Activated T-cell treated with anti-CD3 and anti-CD28 coated beads for 4 hours (primary cell): ENCODE results near the gene TBCD.

Experiments
- DNase-seq: peaks from one replicate; pipeline ENCODE4 v3.0.0-alpha.2; 2020

The TBCD gene

DNA sequence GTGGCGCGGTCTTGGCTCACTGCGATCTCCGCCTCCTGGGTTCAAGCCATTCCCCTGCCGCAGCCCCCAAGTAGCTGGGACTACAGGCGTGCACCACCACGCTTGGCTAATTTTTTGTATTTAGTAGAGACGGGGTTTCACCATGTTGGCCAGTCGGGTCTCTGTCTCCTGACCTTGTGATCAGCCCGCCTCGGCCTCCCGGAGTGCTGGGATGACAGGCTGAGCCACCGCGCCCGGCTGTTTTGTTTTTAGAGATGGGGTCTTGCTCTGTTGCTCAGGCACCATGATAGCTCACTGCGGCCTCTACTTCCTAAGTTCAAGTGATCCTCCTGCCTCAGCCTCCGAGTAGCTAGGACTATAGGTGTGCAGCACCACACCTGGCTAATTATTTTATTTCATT is 60.7 kb downstream of the TBCD start:
- no peak for DNase-seq

DNA sequence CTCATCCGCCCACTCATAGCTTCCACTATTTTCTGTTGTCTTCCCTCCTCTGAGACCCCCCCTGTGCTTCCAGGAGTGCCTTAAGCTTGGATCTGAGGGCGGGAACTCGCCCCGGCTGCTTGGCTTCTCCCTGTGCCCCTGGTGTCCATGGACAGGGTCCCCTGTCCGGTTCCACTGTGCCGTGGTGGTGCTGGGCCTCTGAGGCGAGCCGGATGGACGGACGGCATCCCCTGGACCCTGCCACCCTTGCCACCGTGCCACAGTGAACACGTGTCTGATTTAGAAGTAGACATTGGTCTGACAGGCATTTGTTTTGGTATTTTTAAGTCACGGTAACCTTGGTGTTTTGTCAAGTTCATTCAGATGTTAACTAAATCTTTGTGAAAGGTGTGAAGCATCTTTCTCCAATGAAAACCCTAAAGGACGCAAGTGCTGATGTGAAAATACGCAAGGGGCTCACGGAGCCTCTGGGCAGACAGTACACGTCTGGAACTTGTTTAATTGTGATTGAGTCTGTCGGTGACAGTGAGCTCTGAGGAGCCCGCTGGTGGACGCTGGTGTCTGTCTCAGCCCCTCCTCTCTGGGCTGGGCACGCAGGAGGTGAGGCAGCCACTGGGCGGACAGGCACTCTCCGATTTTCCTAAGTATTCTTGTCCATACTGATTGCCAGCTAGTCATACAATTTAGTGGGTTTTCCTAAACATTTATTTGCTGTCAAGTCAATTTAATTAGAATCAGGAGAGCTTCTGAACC is 61.6 kb downstream of the TBCD start:
- no peak for DNase-seq

DNA sequence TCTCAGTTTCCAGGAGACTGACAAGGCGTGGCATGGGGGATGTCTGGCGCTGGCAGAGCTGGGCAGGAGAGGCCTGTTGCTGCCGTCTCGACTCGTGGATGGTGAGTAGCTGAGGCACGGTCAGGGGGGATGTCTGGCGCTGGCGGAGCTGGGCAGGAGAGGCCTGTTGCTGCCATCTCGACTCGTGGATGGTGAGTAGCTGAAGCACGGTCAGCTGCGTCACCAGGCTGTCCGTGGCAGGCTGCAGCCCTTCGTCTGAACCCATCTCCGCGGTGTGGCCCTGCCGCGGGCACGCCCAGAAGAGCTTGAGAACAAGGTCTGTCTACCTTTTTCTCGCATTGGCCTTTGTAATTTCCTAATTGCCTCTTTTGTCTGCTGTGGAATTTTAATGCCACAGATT is 63.0 kb downstream of the TBCD start:
- no peak for DNase-seq

DNA sequence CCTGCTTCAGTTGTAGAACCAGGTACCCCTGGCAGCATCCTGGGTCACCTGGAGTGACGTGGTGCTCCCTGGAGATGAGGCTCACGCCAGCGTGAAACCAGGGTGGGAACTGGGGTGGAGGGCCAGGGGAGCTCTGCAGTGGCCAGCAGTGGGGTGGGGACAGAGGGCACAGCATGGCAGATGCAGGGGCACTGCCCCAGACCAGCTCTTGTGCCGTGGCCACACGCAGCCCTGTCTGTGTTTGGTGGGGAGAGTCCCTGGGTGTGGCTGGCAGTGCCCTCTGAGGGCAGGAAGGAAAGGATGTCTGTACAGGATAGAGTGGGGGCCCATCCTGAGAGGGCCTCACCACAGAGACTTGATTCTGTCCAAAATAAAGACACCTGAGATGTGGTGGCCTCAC is 63.5 kb downstream of the TBCD start:
- DNase-seq = no peak

DNA sequence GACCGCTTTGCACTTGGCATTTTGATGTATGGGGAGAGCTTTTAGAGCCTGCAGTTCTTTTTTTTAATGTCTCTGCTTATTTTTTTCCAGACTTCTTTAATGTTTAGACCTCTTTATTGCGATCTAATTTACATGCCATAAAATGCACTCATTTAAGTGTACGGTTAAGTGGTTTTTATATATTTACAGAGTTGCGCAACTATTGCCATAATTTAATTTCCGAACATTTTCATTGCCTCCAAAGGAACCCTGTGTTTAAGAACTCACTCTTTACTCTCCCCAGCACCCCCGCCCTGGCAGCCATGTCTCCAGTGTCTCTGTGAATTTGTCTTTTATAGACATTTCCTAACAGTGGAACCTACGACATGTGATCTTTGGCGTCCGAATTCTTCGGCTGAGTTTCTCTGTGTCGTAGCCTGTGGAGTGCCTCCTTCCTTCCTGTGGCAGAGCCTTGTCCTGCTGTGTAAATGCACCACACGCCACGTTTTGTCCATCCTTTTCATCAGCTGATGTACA is 64.0 kb downstream of the TBCD start:
- DNase-seq = no peak

DNA sequence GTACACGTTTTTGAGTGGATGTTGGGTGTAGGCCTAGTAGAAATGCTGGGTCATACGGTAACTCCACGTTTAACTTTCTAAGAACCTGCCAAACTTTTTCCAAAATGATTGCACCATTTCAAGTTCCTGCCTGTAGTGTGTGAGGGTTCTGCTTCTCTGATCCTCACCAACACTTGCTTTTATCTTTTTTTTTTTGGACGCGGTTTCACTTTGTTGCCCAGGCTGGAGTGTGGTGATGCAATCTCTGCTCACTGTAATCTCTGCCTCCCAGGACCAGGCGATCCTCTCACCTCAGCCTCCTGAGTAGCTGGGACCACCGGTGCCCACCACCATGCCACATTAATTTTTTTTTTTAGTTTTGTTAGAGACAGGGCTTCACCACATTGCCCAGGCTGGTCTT is 64.5 kb downstream of the TBCD start:
- no peak for DNase-seq

DNA sequence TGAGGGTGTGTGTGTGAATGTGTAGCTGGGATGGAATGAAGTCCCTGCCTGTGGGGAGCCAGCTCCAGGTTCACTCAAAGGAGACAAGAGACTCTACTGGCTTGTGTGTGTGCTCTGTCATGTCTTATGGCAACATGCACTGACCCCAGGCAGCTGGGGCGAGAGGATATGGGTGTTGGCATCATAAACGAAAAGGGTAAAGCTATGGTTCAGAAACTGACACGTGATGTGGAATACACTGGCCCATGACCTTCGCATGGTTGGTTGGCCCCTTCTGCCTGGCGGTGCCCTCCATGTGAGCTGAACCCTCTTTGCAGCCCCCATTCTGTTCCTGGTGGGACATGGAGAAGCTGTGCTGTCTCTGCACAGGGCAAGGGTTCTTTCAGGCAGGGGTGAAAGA is 66.1 kb downstream of the TBCD start:
- no peak for DNase-seq

DNA sequence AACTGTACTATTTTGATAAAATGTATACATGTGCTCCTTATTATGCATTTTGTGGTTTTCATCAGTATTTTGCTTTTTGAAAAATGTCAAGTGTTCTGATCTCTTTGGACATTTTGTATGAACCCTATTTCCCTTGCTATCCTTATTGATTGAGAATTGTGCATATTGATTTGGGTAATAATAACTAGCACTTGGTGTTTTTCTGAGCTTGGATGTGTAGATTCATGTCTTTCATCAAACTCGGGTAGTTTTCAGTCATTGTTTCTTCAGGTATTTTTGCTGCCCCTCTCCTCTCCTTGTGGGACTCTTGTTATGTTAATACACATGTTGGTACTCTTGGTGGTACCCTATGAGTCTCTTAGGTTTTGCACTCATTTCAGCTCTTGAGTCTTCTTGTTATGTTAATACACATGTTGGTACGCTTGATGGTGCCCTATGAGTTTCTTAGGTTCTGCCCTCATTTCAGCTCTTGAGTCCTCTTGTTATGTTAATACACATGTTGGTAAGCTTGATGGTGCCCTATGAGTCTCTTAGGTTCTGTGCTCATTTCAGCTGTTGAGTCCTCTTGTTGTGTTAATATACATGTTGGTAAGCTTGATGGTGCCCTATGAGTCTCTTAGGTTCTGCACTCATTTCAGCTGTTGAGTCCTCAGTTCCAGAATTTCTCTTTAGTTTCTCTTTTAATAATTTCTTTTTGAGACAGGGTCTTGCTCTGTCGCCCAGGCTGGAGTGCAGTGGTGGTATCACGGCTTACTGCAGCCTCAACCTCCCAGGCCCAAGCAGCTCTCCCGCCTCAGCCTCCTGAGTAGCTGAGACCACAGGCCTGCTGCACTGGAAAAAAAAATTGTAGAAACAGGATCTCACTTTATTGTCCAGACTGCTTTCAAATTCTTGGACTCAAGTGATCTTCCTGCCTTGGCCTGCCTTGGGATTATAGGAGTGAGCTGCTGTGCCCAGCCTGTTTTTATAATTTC is 68.7 kb downstream of the TBCD start:
- DNase-seq = no peak

DNA sequence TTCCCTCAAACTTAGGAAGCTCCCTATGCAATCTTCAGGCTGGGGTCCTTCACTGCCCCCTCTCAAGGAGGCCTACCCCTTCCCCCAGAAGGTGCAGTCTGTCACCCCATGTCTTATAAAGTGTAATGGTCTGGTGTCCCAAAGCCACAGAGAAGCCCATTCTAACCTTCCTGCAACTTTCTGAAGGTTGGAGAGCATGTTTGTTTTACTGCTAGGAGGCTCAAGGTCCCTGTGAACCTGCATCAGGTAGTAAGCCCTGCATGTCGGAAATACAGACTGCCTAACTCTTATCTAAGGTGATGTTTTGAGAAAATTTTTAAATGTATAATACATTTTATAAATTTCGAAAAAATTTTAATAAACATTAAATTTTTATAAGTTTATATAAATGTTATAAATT is 69.7 kb downstream of the TBCD start:
- no peak for DNase-seq

DNA sequence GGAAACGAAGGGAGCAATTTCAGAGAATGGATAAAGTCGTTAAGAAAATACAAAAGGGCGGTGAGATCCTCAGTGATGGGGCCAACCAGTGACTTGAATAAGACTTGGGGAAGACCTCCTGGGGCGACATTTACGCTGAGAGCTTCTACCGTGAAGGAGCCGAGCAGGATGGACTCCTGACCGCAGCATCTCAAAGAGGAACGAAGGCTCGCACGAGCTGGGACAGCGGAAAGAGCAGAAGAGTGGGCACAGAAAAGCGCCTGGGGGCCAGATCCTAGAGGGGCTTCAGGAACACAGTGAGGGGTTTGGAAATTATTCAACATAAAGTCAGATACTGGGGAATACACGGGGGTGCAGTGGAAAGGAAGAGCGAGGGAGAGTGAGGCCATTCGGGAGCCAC is 70.4 kb downstream of the TBCD start:
- DNase-seq = no peak

DNA sequence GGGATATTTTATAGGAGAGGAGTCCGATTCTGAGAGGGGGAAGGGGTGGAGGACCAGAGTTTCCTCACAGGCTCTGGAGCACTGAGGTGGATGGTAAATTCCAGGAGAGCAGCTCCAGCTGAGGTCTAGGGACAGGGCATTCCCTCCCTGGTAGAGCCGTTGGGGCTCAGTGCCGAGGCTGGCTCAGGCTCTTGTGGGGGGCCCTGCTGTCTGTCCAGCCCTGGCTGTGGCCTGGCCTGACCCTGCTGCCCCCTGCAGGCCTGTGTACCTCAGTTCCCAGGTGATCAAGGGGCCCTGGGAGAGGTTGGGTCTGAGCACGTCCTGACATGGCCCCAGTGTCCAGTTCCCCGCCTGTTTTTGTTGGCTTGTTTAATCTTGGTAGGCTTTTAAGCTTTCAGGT is 71.1 kb downstream of the TBCD start:
- no peak for DNase-seq

DNA sequence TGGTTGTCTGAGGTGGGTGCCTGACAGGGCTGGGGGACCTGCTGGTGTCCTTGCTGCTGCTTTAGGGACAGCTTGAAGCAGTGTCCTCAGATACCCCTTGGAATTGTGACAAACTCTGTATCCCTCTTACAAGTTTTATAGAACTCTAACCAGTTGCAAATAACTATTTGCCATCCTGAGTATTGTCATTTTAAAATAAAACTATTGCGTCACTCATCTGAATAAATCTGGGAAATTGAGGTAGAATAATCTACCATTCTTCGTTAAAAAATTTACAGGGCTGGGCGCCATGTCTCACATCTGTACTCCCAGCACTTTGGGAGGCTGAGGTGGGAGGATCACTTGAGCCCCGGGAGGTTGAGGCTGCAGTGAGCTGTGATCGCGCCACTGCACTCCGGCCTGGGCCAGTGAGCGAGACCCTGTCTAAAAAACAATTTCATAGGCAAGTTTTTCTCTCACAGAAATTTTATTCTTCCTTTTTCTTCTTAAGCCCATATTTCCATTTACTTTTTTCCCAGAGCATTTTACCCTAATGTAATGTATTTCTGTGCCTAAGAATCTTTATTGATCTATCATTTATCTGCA is 73.8 kb downstream of the TBCD start:
- no peak for DNase-seq

DNA sequence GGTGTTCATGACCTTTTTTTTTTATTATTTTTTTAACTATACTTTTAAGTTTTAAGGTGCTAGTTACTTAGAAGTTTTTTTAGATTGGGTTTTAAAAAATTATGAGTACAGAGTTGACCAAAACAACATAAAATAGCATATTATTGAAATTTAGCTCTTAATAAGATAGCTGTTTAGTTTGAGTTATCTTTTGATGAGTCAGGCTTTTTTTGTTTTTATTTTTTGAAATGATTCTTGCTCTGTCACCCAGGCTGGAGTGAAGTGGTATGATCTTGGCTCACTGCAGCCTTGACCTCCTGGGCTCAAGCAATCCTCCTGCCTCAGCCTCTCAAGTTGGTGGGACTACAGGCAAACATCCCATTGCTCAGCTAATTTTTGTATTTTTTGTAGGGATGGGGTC is 74.3 kb downstream of the TBCD start:
- DNase-seq = no peak

DNA sequence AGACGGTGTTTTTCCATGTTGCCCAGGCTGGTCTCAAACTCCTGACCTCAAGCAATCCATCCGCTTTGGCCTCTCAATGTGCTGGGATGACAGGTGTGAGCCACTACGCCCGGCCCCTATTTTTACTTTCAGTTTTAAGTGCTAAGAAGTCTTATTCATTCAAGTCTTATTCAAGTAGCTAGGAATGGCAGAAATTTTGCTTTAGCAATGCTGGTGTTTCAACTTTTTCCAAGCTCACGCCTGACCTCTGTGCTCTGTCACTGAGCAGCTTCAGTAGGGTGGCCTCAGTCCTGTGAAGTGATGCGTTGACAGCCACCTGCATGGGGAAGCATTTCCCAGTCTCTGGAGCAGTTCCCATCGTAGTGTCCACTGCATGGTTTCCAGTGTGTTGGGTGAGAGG is 75.1 kb downstream of the TBCD start:
- no peak for DNase-seq

DNA sequence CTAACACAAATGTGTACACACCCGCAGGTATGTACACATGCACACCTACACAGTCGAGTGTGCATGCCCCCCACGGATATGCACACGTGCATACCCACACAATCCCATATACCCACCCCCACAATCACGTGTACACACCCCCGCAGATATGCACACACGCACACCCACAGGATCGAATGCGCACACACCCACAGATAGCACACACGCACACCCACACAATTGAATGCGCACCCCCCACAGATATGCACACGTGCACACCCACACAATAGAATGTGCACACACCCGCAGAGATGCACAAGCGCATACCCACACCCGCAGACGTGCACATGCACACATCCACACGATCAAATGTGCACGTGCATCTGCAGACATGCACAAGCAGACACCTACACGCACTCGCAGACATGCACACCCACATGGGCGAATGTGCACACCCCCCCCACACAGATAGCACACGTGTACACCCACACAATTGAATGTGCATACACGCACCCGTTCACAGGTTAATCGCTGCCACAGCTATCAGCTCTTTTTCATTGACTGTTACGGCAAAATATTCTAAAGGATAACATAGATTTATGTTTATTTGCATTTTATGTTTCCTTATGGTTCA is 77.1 kb downstream of the TBCD start:
- DNase-seq = no peak

DNA sequence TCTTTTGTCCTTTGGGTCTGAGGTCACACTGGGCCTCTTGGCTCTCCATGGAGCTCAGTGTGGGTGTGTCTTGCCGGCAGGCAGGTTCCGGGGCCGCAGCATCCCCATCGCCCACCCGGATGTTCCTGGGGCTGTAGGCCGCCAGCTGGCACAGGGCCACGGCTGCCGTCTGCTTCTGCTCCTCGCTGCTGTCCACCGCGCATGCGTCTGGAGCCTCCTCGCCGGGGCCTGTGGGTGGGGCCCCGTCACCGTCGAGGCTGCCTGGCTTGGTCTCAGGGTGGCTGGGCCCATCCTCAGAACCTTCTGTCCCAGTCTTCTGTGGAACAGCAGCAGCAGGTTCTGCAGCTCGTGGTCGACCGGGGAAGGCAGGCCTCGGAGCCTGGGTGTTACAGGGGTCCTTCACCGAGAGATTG is 78.4 kb downstream of the TBCD start:
- DNase-seq = no peak

DNA sequence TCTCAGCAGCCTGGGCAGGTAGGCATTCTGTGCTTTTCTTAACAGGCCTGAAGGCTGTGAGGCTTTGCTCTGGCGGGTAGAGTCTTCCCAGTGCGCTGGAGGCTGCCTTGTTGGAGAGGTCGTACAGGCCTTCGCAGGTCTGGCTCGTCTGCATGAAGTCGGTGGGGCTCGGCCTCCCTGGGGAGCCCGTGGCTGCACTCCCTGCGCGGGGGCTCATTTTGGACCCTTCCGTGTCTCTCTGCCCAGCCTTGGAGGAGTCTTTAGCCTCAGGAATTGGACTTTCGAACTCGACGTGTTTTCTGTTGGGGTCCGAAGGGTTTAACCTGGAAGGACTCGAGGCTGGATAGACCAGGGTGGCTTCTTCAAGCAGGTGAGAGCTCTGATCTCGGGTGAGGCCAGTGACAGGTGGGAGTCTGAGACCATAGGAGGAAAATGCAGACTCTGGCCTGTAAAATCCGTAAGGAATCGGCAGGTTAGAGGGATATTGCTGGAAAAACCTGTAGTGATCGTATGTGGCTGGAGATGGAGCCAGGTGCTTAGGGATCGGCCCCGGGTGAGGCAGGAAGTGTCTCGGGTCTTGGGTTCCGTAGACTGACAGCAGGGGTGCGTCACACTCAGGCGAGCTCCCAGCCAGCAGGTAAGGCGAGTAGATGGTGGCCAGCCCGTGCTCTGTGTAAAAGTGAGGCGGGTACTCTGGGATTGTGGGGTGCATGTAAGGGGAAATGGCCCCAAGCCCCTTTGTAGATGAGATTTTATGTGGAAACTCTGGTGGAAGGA is 79.4 kb downstream of the TBCD start:
- no peak for DNase-seq

DNA sequence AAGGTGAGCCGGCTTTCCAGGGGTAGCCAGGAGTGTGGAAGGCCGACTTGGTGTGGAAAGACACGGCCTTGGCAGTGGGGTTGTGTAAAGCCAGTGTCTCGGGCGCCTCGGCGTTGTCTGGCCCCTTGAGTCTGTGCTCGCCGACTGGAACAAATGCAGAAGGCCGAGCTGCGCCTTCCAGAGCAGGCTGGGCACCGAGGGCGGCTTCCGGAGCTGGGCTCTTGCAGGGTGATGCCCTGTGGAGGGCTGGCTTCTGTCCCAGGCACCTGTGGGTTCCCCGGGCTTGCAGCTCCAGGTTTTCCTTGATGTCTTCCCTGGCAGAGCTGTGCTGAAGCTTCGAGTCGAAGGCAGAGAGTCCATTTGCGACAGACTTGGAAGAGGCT is 79.9 kb downstream of the TBCD start:
- no peak for DNase-seq

DNA sequence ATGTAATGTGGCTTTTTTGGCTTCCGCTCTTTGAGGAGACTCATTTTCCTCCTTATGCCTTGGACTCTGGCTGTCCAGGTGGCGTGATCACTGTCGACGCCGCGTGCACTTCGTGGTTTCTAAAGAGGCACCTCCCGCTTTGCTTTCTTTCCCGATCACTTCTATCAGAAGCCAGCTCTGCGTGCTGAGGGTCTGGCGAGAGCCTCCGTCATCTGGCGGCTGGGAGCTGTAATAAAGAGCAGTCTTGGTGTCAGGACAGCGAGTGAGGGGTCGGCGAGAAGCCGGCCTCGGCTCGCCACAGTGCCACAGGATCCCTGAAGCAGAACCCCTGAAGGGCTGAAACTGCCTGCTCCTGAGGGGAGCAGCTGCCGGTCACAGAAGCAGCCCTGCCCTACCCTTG is 80.5 kb downstream of the TBCD start:
- DNase-seq = no peak

DNA sequence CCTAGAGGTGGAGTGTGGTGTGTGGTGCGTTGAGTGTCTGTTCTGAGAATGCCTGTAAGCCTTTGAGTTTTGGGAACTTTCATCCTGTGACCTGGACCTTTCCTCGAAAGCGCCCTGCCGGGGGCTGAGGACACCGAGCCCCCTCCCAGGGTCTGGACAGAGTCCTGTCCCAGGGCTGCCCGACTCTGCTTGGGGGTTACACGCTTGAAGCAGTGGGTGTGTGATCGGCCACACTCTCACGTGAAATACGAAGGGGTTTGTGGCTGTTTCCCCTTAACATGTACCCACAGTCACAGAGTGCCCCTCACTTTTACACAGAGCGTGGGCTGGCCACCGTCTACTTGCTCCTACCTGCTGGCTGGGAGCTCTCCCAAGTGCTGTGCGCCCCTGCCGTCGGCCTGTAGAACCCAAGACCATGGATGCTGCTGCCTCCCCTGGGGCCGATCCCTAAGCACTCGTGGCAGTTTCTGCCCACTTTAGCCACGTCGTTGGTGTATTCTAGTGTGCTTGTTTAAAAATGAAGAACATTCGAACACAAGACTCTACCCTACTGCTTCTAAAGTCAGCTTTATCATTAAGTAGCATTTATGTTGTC is 81.1 kb downstream of the TBCD start:
- DNase-seq = no peak

DNA sequence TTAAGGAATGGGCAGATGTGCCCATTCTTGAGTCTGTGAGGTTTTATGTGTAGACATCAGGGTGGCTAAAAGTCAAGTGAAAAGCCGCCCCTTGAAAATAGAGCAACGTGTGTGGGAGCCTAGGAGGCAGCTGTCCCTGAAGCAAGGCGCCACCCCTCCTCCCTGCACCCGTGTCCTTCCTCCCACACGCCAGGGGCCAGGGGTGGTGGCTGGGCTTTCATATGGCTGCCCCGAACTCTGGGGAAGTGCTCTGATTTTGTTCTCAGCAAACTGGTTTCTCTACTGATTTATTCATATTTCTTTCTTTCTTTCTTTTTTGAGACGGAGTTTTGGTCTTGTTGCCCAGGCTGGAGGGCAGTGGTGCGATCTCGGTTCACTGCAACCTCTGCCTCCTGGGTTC is 83.3 kb downstream of the TBCD start:
- DNase-seq = no peak
